A549 (cell line): ENCODE data around the gene PRDM2. TPM values are rescaled to one million over a fixed set of nuclear protein-coding genes. Genes with fewer than 3 reads are reported as not detected.

ENCODE experiments used
- ATAC-seq, 2 experiments: fragments of 200-7000 bp in 1 of 2; fragments of >200 bp in 1 of 2; cut with Nextera tagmentation in 1 of 2; cut with Tn5 transposase in 1 of 2; 3 replicates each; pipeline versions ENCODE4 v1.8.0 to v1.9.1; 2018 to 2020; ENCODE audit warnings: mild to moderate bottlenecking in 1 of 2, moderate library complexity in 1 of 2
- CTCF ChIA-PET: fragments of 300-600 bp; sonication (Branson Sonifier 250); formaldehyde crosslinking; extraction: SDS; loops from one replicate; lab custom pipeline; 2021; ENCODE audit warnings: antibody characterized with exemption, inconsistent platforms; lab: Yijun Ruan, JAX
- POLR2A ChIA-PET: fragments of 350-600 bp; formaldehyde crosslinking; extraction: SDS; loops from one replicate; lab custom pipeline; 2021; ENCODE audit warnings: antibody characterized with exemption, inconsistent platforms; lab: Yijun Ruan, JAX
- DNase-seq, 2 experiments: peaks; one replicate each; pipeline versions ENCODE4 v3.0.0 to v3.0.0-alpha.2; 2011 to 2016; ENCODE audit warnings: low read depth in 1 of 2, low spot score in 1 of 2
- FAIRE-seq: peaks from 2 replicates; lab custom pipeline; 2011; peaks lifted over from hg19 to GRCh38; lab: Jason Lieb, UNC
- H3K27ac ChIP-seq, 2 experiments: fragments of >200 bp; sonication (Bioruptor Twin); formaldehyde crosslinking; 3 replicates each; pipeline ENCODE4 v1.5.1; 2016 to 2017
- H3K4me1 ChIP-seq: fragments of >200 bp; sonication (Bioruptor Twin); formaldehyde crosslinking; 3 replicates; pipeline ENCODE4 v1.6.1; 2016
- H3K4me2 ChIP-seq: fragments of >200 bp; sonication (Bioruptor Twin); formaldehyde crosslinking; 3 replicates; pipeline ENCODE4 v1.6.1; 2016
- H3K4me3 ChIP-seq: fragments of >200 bp; sonication (Bioruptor Twin); formaldehyde crosslinking; 3 replicates; pipeline ENCODE4 v1.5.1; 2016
- H3K9me3 ChIP-seq: fragments of >200 bp; sonication (Bioruptor Twin); formaldehyde crosslinking; 3 replicates; pipeline ENCODE4 v1.6.1; 2016
- CBX8 ChIP-seq: fragments of 200-600 bp; sonication (generic); IDR thresholded peaks from 2 replicates; pipeline ENCODE4 v1.6.1; 2016
- CEBPB ChIP-seq, 2 experiments: fragments of >200 bp in 1 of 2; sonication (Bioruptor Twin) in 1 of 2; formaldehyde crosslinking in 1 of 2; IDR thresholded peaks; 2 replicates each; pipeline ENCODE4 v1.6.1; 2012 to 2016
- CHD2 ChIP-seq: fragments of 150-350 bp; IDR thresholded peaks from 2 replicates; pipeline ENCODE4 v1.6.1; 2014; ENCODE audit warnings: low read length; ENCODE audit not compliant: partially characterized antibody
- CTCF ChIP-seq: fragments of >200 bp; sonication (Bioruptor Twin); formaldehyde crosslinking; IDR thresholded peaks from 3 replicates; pipeline ENCODE4 v1.5.1; 2016
- ESRRA ChIP-seq: fragments of 150-350 bp; IDR thresholded peaks from 2 replicates; pipeline ENCODE4 v1.6.1; 2014; ENCODE audit warnings: mild to moderate bottlenecking, low read length, borderline replicate concordance
- FOSB ChIP-seq: fragments of 250-450 bp; sonication (Bioruptor Pico); IDR thresholded peaks from 2 replicates; pipeline ENCODE4 v1.5.0; 2020; ENCODE audit warnings: mild to moderate bottlenecking, moderate library complexity
- FOXS1 ChIP-seq: fragments of 250-450 bp; sonication (Bioruptor Pico); IDR thresholded peaks from 2 replicates; pipeline ENCODE4 v1.5.0; 2020; ENCODE audit warnings: mild to moderate bottlenecking, moderate library complexity
- GATA3 ChIP-seq: IDR thresholded peaks from 2 replicates; pipeline ENCODE4 v1.6.1; 2012; ENCODE audit warnings: borderline replicate concordance
- HES2 ChIP-seq: fragments of >200 bp; sonication (Bioruptor Twin); formaldehyde crosslinking; IDR thresholded peaks from 2 replicates; pipeline ENCODE4 v1.6.1; 2016
- HMGXB4 ChIP-seq: fragments of 250-450 bp; sonication (Bioruptor Pico); IDR thresholded peaks from 2 replicates; pipeline ENCODE4 v1.5.0; 2021; ENCODE audit warnings: mild to moderate bottlenecking, moderate library complexity, borderline replicate concordance
- HOXA7 ChIP-seq: fragments of 250-450 bp; sonication (Bioruptor Pico); IDR thresholded peaks from 2 replicates; pipeline ENCODE4 v1.5.0; 2020; ENCODE audit warnings: mild to moderate bottlenecking, moderate library complexity
- HOXB5 ChIP-seq: fragments of 250-450 bp; sonication (Bioruptor Pico); IDR thresholded peaks from 2 replicates; pipeline ENCODE4 v1.5.0; 2020; ENCODE audit warnings: mild to moderate bottlenecking, moderate library complexity
- JUN ChIP-seq, 2 experiments: fragments of >200 bp; sonication (Bioruptor Twin); formaldehyde crosslinking; IDR thresholded peaks; 2 replicates in 1 of 2; 3 replicates in 1 of 2; pipeline ENCODE4 v1.6.1; 2016 to 2017
- JUNB ChIP-seq: fragments of >200 bp; sonication (Bioruptor Twin); formaldehyde crosslinking; IDR thresholded peaks from 2 replicates; pipeline ENCODE4 v1.6.1; 2016
- KDM1A ChIP-seq: fragments of 200-600 bp; sonication (generic); IDR thresholded peaks from 2 replicates; pipeline ENCODE4 v1.6.1; 2016; ENCODE audit warnings: low read depth, mild to moderate bottlenecking
- NPAS2 ChIP-seq: fragments of 250-450 bp; sonication (Bioruptor Pico); IDR thresholded peaks from 2 replicates; pipeline ENCODE4 v1.8.0; 2022; ENCODE audit warnings: mild to moderate bottlenecking, moderate library complexity, borderline replicate concordance
- PBX3 ChIP-seq: IDR thresholded peaks from 2 replicates; pipeline ENCODE4 v1.6.1; 2012
- REST ChIP-seq: fragments of 200-600 bp; sonication (generic); IDR thresholded peaks from 2 replicates; pipeline ENCODE4 v1.6.1; 2016; ENCODE audit warnings: antibody characterized with exemption, mild to moderate bottlenecking, moderate library complexity
- RFX5 ChIP-seq: fragments of 450-650 bp; IDR thresholded peaks from 2 replicates; pipeline ENCODE4 v1.7.1; 2014; ENCODE audit warnings: antibody characterized with exemption, mild to moderate bottlenecking, moderate library complexity
- SREBF2 ChIP-seq: fragments of 450-650 bp; IDR thresholded peaks from 2 replicates; pipeline ENCODE4 v1.6.1; 2014; ENCODE audit warnings: mild to moderate bottlenecking, moderate library complexity
- ZC3H11A ChIP-seq: fragments of 450-650 bp; IDR thresholded peaks from 2 replicates; pipeline ENCODE4 v1.6.1; 2014; ENCODE audit warnings: antibody characterized with exemption, mild to moderate bottlenecking
- ZNF302 ChIP-seq: fragments of 250-450 bp; sonication (Bioruptor Pico); IDR thresholded peaks from 2 replicates; pipeline ENCODE4 v1.9.0; 2021; ENCODE audit warnings: inconsistent platforms, mild to moderate bottlenecking, moderate library complexity
- ZSCAN20 ChIP-seq: fragments of 250-450 bp; sonication (Bioruptor Pico); IDR thresholded peaks from 2 replicates; pipeline ENCODE4 v1.8.0; 2022; ENCODE audit warnings: mild to moderate bottlenecking, moderate library complexity
- WGBS: methylation state at CpG from one replicate; pipeline ENCODE4 v1.1.6; 2017; ENCODE audit errors: missing lambda C conversion rate; 5-methylcytosine and 5-hydroxymethylcytosine counted together
- polyA plus RNA-seq, 4 experiments: library from polyadenylated mRNA; depleted of rRNA in 3 of 4; stranded (reverse); fragments of >200 nt; fragmentation: RNase III in 1 of 4; extraction: RNeasy Plus Mini Kit Qiagen cat#74134 plus additional on column Dnase treatment in 1 of 4; gene quantifications; 2 replicates in 3 of 4; 3 replicates in 1 of 4; pipeline ENCODE4 v1.2.3, GENCODE V29; 2011 to 2017

The PRDM2 gene
- polyA plus RNA-seq, 2 of the 4 experiments (the other 2 are of a cell fraction), result 7.9 to 8.4 TPM

- DNase-seq (no peak), ATAC-seq (no peak), FAIRE-seq (no peak)
- Histone ChIP-seq H3K9me3 (no peaks in the 10 kb centered on the region), H3K4me3 (no peak overlapping the region), H3K4me2 (no peak overlapping the region), H3K27ac (no peak overlapping the region), H3K4me1 (no peaks in the 10 kb centered on the region)
- 10% methylated on average over 2 of the region's 2 CpGs for WGBS
- CTCF ChIA-PET, result no interaction called here
- TF ChIP-seq CTCF (no peak), HOXA7 (no peak), PBX3 (no peak), FOSB (CRISPR knock-in tag) (no peak), KDM1A (no peak), CBX8 (no peak), HES2 (no peak), ZSCAN20 (no peak), CEBPB (IDR thresholded peaks at IDR 0.05) (no peak), ZC3H11A (no peak), HMGXB4 (CRISPR knock-in tag) (no peak), REST (no peak), FOXS1 (CRISPR knock-in tag) (no peak)
- POLR2A ChIA-PET, result no interaction called here
Observed at GRCh38 chr1:13860031-13860430, 160.0 kb downstream of the PRDM2 start.

GRCh38 chr1:13864760-13865159 is 164.8 kb downstream of the PRDM2 start:
- Histone ChIP-seq H3K27ac (no peak overlapping the region), H3K9me3 (no peaks in the 10 kb centered on the region), H3K4me2 (no peak overlapping the region), H3K4me3 (no peak overlapping the region), H3K4me1 (no peaks in the 10 kb centered on the region)
- ChIA-PET CTCF (no interaction called here), POLR2A (no interaction called here)
- DNase-seq (no peak), FAIRE-seq (no peak), ATAC-seq (no peak)
- 0% methylated on average over 4 of the region's 5 CpGs for WGBS
- TF ChIP-seq GATA3 (no peak), ESRRA (no peak)

- ChIA-PET POLR2A (no interaction called here), CTCF (no interaction called here)
- DNase-seq (no peak), ATAC-seq (no peak), FAIRE-seq (no peak)
- Histone ChIP-seq H3K4me2 (no peak overlapping the region), H3K27ac (no peak overlapping the region), H3K4me3 (no peak overlapping the region), H3K4me1 (no peaks in the 10 kb centered on the region), H3K9me3 (no peaks in the 10 kb centered on the region)
- WGBS, result 18% methylated on average over 3 of the region's 3 CpGs
- TF ChIP-seq JUN (IDR thresholded peaks at IDR 0.05) (no peak), HOXA7 (no peak), NPAS2 (CRISPR knock-in tag) (no peak), JUNB (no peak), ZNF302 (CRISPR knock-in tag) (no peak), RFX5 (no peak), SREBF2 (no peak), CHD2 (no peak), FOSB (CRISPR knock-in tag) (no peak), HOXB5 (CRISPR knock-in tag) (no peak)
- TF ChIP-seq, all 56 proteins: peak for 0
Observed at GRCh38 chr1:13865851-13866250, 165.9 kb downstream of the PRDM2 start.
